ENCODE results near the gene STK24. TPM values are rescaled to one million over a fixed set of nuclear protein-coding genes. Genes with fewer than 3 reads are reported as not detected.

Gene STK24
- total RNA-seq, 1 experiment from 2014 or later = 84.8 TPM

- ChIA-PET POLR2A (ENCODE audit: low non-redundant PET) (no interaction called here), CTCF (no interaction called here)
- Histone ChIP-seq H3K4me1 (ENCODE audit: insufficient read depth, low read length, poor library complexity, severe bottlenecking) (peaks cover 21% of the 10 kb centered on the region), H3K27ac (ENCODE audit: low read depth, low read length, poor library complexity, severe bottlenecking) (no peak overlapping the region), H3K36me3 (ENCODE audit: insufficient read depth, low read length, poor library complexity, severe bottlenecking) (no peaks in the 10 kb centered on the region), H3K27me3 (replicated peaks; ENCODE audit: insufficient read depth, low read depth, low read length, poor library complexity) (no peaks in the 10 kb centered on the region), H3K4me3 (ENCODE audit: low read depth, low read length, poor library complexity, severe bottlenecking) (no peak overlapping the region), H3K9me3 (ENCODE audit: low read depth, low read length, poor library complexity, severe bottlenecking) (no peaks in the 10 kb centered on the region)
- BruUV-seq (replicated peaks) = no TSS peak
- no peak for DNase-seq (ENCODE audit: low spot score)
- TF ChIP-seq CTCF (conservative IDR thresholded peaks at IDR 0.05; ENCODE audit: low read depth, low read length) (no peak), EZH2 (IDR thresholded peaks at IDR 0.05; ENCODE audit: borderline replicate concordance, low read depth, low read length, poor library complexity, severe bottlenecking) (no peak)
- intact Hi-C loops (cut with micrococcal nuclease; ENCODE audit: unreplicated experiment) = no loop called here
Observed at GRCh38 chr13:98478189-98479129, 98.4 kb downstream of the STK24 start.

- BruUV-seq (replicated peaks) = no TSS peak
- Histone ChIP-seq H3K36me3 (ENCODE audit: insufficient read depth, low read length, poor library complexity, severe bottlenecking) (no peaks in the 10 kb centered on the region), H3K9me3 (ENCODE audit: low read depth, low read length, poor library complexity, severe bottlenecking) (no peaks in the 10 kb centered on the region), H3K4me3 (ENCODE audit: low read depth, low read length, poor library complexity, severe bottlenecking) (no peak overlapping the region), H3K27me3 (replicated peaks; ENCODE audit: insufficient read depth, low read depth, low read length, poor library complexity) (no peaks in the 10 kb centered on the region), H3K27ac (ENCODE audit: low read depth, low read length, poor library complexity, severe bottlenecking) (peak overlapping the region; percentile 8), H3K4me1 (ENCODE audit: insufficient read depth, low read length, poor library complexity, severe bottlenecking) (peaks cover 12% of the 10 kb centered on the region)
- intact Hi-C loops (cut with micrococcal nuclease; ENCODE audit: unreplicated experiment) = no loop called here
- ChIA-PET CTCF (interaction anchor here (1.0 kb wide), 1 partner anchor 8 kb away, joined by 3 read pairs; no protein-coding TSS in a partner anchor), POLR2A (ENCODE audit: low non-redundant PET) (no interaction called here)
- peak; percentile 68 for DNase-seq (ENCODE audit: low spot score)
- TF ChIP-seq CTCF (conservative IDR thresholded peaks at IDR 0.05; ENCODE audit: low read depth, low read length) (no peak), EZH2 (IDR thresholded peaks at IDR 0.05; ENCODE audit: borderline replicate concordance, low read depth, low read length, poor library complexity, severe bottlenecking) (no peak)
Observed at GRCh38 chr13:98476538-98476966, 100.4 kb downstream of the STK24 start.

DNA sequence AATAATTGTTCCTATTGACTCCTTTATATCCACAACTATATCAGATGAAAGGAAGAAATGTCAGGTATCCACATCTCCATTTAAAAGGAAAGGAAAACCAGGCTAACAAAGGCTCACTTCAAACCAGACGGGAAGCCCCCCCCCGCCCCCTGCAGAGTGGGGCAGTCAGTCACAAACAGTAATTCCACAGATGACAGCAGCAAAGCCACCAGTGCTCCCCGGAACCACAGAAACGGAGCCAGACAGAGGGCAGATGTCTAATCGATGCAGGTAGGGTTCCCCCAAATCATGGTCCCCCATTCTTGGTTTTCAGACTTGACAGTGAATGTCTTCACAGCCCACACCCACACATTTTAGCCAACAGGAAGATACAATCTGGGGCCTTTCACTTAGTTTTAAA lies 100.8 kb downstream of the STK24 start:
- no peaks in the 10 kb centered on the region for H3K36me3 ChIP-seq (ENCODE audit: insufficient read depth, low read length, poor library complexity, severe bottlenecking)
- H3K4me3 ChIP-seq (ENCODE audit: low read depth, low read length, poor library complexity, severe bottlenecking) = no peak overlapping the region
- BruUV-seq (replicated peaks) = no TSS peak
- peaks cover 12% of the 10 kb centered on the region for H3K4me1 ChIP-seq (ENCODE audit: insufficient read depth, low read length, poor library complexity, severe bottlenecking)
- POLR2A ChIA-PET (ENCODE audit: low non-redundant PET) = no interaction called here
- CTCF ChIA-PET = interaction anchor here (1.0 kb wide), 1 partner anchor 8 kb away, joined by 3 read pairs; no protein-coding TSS in a partner anchor
- intact Hi-C loops (cut with micrococcal nuclease; ENCODE audit: unreplicated experiment) = no loop called here
- DNase-seq (ENCODE audit: low spot score) = peak; percentile 33
- H3K27ac ChIP-seq (ENCODE audit: low read depth, low read length, poor library complexity, severe bottlenecking) = no peak overlapping the region
- H3K27me3 ChIP-seq (replicated peaks; ENCODE audit: insufficient read depth, low read depth, low read length, poor library complexity) = no peaks in the 10 kb centered on the region
- TF ChIP-seq CTCF (conservative IDR thresholded peaks at IDR 0.05; ENCODE audit: low read depth, low read length) (no peak), EZH2 (IDR thresholded peaks at IDR 0.05; ENCODE audit: borderline replicate concordance, low read depth, low read length, poor library complexity, severe bottlenecking) (no peak)
- no peaks in the 10 kb centered on the region for H3K9me3 ChIP-seq (ENCODE audit: low read depth, low read length, poor library complexity, severe bottlenecking)

Data from A673 (cell line).